LNCAP (cell line): ENCODE measurements around the gene LAX1.

ENCODE experiments used
- TF ChIP-seq, protein P1 (sequence below): fragments of 450-650 bp; IDR thresholded peaks from 2 replicates; pipeline ENCODE4 v1.5.1; 2017; ENCODE audit warnings: mild to moderate bottlenecking

LAX1 gene

GRCh38 chr1:203763505-203763904 lies 1.5 kb upstream of the LAX1 start:
- TF ChIP-seq, protein P1, sequence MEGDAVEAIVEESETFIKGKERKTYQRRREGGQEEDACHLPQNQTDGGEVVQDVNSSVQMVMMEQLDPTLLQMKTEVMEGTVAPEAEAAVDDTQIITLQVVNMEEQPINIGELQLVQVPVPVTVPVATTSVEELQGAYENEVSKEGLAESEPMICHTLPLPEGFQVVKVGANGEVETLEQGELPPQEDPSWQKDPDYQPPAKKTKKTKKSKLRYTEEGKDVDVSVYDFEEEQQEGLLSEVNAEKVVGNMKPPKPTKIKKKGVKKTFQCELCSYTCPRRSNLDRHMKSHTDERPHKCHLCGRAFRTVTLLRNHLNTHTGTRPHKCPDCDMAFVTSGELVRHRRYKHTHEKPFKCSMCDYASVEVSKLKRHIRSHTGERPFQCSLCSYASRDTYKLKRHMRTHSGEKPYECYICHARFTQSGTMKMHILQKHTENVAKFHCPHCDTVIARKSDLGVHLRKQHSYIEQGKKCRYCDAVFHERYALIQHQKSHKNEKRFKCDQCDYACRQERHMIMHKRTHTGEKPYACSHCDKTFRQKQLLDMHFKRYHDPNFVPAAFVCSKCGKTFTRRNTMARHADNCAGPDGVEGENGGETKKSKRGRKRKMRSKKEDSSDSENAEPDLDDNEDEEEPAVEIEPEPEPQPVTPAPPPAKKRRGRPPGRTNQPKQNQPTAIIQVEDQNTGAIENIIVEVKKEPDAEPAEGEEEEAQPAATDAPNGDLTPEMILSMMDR, result no peak

DNA sequence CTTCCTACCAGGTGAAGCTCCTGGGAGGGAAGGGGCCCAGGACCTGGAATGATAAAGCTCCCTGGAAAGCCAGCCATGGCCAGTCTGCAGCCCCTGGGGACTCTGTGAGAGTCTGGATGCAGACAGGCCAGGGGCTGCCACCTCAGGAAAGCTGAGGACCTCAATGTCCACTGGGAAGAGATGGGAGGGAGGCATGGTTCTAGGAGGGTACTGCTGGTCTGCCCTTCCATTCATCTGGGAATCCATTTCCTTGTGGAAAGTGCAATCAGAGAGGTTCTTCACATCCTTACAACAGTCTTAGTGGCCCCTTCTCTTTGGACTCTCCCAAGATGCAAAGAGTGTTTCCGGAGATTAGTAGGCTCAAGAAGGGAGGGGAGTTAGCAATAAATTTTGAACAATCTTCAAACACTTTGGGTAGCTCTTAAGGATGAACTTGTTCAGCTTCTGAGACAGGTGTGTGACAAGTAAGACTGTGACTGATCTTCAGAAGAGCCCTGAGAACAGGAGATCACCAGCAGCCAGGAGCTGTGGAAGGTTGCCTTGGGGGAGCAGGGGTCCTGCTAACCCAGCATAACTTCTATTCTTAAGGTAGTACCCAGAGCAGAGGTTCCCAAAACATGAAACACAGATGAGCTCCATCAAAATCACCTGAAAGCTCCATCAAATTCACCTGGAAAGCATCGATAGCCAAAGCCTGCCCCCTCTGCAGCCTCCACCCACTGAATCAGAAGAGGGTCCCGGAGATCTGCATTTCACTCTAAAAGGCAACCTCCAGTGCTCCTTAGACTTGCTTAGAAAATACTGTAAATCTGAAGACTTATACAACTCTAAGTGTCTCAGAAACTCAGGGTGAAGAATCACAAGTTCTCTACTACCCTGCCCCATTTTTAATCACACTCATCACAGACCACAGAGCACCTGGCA lies 616 bp upstream of the LAX1 start:
- TF ChIP-seq, protein P1, result no peak

DNA sequence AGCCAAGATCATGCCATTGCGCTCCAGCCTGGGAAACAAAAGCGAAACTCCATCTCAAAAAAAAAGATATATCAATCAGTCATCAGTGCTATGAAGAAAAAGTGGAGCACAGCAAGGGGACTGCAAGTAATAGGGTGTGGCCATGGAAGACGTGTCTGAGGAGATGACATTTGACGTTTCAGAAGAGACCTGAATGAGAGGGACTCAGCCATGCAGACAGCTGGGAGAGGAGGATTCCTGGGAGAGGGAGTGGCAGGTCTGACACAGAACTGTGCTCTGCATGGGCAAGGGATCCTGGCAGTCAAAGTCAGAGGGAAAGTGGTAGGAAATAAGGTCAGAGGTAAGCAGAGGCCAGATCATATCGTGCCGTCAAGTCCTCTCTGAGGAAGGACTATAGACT lies 3.3 kb downstream of the LAX1 start:
- TF ChIP-seq, protein P1, result no peak

DNA sequence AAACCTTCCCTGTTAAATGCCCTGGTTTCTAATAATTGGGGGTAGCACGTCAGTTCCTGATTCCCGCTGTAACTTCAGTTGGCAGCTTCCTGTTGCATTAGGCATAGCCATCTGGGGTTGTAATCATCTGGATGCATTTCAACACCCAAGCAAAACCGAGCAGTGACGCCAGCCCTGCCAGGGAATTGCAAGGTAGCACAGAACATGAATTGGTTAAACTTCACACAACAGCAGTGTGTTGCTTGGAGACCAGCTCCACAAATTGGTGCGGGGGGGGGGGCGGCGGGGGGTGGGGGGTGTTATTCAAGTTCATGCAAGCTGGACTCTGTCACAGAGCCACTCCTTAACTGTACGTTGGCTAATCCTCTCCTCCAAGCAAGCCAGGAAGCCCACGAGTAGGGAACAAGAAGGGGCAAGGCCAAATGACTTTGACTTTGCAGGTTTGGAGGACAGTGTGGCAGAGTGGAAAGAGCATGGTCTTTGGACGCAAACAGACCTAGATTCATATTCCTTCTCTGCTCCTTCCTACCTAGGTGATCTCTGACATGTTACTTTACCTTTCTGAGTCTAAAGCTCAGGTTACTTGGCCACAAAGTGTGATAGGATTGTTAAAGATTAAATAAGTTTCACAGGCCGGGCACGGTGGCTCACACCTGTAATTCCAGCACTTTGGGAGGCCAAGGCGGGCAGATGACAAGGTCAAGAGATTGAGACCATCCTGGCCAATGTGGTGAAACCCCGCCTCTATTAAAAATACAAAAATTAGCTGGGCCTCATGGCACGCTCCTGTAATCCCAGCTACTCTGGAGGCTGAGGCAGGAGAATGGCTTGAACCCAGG lies 4.7 kb downstream of the LAX1 start:
- TF ChIP-seq, protein P1, result no peak

DNA sequence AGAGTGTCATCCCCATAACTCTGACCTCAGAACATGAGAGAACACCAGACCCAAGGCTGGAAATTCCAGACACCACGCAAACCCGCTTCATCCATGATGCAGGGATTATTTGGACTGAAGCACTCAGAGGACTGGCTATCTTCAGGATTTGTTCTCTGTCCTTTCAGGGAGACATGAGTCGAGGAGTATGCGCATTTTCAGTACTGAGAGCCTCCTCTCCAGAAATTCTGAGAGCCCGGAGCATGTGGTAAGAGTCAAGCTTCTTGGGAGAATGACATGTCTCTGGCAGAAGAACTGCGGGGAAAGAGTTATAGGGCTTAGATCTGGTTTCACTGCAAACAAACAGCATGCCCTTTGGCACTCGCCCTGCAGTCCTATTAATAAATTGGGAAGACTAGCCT lies 6.9 kb downstream of the LAX1 start:
- TF ChIP-seq, protein P1, result no peak

DNA sequence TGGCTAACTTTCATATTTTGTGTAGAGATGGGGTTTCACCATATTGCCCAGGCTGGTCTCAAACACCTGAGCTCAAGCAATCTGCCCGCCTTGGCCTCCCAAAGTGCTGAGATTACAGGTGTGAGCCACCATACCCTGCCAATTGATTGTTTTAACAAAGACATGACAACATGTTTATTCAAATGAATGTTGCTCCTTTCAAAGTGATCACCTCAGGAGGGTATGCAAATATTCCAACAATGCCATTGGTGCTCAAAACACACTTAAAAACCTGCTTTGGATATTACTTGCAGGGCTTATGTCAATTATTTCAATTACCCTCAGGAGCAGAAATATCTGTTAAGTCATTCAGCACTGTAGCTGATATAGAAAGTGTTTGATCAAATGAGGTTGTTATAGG lies 7.9 kb downstream of the LAX1 start:
- TF ChIP-seq, protein P1, result no peak

DNA sequence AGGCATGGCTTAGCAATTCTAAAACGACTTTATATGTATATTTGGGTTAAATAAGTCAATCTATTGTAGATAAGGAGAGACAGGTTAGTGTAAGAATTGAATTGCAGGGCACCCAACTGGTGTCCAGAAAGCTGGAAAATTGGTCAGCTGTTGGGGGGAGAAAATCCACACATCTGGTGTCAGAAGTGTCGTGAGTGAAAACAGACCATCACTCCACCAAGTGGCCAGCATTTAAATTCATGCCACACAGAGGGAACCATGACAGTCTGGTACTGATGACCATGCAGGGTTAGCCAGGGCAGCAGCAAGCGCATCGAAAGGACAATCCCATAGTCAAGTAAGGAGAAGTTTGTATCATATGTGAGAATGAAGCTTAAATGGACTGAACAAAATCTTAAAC lies 11.7 kb downstream of the LAX1 start:
- TF ChIP-seq, protein P1, result no peak
